ENCODE data around the gene CRB1.

Gene CRB1

DNA sequence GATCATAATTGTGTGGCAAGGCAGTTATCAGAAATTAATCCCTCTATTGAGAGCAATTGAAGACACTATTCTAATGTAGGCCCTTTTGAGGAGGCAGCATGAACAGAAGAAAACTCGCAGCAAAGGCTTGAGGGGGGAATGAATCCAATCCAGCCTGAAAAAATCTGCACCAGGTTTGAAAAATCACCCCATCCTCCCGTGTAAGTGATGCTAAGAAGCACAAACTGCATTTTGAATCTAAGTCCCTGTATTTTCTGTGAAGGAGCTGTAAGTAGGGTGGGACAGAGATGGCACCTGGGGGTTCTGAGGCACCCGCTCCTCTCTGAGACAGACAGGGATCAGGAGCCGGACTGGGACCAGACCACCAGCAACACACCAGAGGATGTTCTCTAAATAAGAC, at the start of gene CRB1:
TSS of gene CRB1 (plus strand) at position 241 of the 400 bp plus-strand sequence. CDS start 161 bp downstream, outside the sequence.
- DNase-seq (ENCODE audit: low spot score), result peak; percentile 15

DNA sequence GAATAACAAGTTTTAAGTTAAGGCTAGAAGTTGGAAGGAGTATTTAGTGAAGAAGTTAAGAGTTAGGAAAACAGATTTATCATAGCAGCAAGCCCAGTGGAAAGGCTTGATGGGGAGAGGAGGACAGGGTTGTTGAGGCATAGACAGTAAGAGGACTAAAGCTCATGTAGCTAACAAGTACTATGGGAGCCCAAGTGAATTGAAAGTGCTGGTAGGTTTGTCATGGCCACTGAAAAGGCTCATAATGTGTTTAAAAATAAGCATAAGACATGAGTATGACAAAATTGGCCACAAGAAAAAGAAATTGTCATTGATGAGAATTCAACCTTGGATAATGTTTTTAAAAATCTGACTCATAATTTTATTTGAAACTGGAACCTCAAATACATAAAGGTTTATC, 49.2 kb upstream of the CRB1 start:
- no peak for DNase-seq (ENCODE audit: low spot score)

DNA sequence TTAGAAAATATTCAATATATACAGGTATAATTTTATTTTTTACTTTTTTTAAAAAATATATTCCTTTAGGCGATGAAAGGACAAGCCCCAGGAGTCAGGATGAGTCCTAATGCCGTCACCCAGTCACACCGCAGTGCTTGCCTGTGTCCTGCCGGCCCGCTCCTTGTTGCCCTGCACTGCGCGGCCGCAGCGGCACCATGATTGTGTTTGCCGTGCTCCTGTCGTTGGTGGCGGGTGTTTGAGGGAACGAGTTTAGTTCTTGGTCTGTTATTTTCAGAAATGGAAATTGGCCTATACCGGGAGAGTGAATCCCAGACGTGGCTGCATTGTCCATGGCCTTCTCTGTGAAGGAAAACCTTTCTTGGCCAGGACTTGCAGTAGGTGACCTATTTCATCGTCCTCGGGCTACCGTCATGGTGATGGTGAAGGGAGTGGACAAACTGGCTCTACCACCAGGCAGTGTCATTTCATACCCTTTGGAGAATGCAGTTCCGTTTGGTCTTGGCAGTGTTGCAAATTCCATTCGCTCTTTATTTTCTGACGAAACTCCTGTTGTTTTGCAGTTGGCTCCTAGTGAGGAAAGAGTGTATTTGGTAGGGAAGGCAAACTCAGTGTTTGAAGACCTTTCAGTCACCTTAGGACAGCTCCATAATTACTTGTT, 45.9 kb upstream of the CRB1 start:
- no peak for DNase-seq (ENCODE audit: low spot score)

DNA sequence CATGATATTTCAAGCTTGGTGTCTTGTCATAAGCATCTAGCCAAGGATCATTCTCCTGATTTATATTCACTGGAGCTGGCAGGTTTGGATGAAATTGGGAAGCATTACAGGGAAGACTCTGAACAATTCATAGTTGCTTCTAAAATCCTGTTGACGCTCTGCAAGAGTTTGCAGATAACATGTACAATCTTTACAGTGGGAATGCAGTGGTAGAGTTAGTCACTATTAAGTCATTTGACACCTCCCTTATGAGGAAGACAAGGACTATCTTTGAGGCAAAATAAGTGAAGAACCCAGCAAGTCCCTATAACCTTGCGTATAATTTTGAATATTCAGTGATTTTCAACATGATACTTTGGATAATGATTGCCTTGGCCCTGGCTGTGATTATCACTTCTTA, 45.3 kb upstream of the CRB1 start:
- DNase-seq (ENCODE audit: low spot score), result no peak

DNA sequence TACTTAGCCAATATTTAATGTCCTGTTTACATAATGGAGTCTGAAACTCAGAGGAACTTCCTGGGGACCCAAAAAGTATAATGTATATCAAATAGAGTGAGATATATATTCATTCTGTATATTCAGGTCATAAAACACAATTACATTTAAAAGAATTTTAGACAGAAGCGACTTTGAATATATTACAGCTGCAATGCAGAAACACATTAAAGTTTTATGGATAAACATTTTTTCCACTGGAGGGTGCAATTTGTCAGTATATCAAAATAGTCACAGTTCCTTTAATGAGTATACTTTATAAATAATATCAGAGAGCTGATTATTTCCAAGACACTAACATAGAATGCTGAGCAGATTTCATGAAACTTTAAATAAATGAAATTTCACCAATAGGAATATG, 43.9 kb upstream of the CRB1 start:
- peak; percentile 24 for DNase-seq (ENCODE audit: low spot score)

DNA sequence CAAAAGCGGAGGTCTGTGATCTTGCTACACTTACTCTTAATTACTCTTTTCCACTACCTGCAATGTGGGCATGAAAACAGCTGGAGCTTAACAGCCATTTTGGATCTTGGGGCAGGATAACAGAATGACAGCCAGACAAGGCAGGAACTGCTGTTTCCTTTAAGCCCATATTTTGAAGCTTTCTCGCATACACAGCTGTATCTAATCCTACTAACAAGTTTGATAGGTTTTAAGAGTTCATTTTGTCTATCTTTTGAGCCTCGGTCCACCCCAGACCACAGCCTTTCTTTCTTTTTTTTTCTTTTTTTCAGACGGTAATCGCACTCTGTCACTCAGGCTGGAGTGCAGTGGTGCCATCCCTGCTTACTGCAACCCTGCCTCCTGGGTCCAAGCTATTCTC, 42.4 kb upstream of the CRB1 start:
- DNase-seq (ENCODE audit: low spot score), result no peak

DNA sequence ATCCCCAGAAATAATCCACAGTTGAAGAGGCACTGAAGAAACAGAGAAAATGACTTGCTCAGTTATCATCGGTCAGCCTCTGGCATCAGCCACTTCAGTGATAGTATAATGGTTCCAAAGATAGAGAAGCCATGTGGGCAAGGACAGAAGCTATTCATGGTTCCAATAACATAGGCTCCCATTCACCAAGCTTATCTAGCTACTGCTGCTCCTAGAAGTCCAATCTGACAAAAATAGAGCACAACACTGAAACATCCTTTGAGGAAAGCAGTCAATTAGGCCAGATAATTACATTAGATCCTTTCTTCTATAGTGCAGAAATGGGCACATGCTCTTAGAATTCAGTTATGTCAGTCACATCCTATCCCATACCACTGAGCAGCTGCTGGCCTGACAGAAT, 33.5 kb upstream of the CRB1 start:
- no peak for DNase-seq (ENCODE audit: low spot score)

DNA sequence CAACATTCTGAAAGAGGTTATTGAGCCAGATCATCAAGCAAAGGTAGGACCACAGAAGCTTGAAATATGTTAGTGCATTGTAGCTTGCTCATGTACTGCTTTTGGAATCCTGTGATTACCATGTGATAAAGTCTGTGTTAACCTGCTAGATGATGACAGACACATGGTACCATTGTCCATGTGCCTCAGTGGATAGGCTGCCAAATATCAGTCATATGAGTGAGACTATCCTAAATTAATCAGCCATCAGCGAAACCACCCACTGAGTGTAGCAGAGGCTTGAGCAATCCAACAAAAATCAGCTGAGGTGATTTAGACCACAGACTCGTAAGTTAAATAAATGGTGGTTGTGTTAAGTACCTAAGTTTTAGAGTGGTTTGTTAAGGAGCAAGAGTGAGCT, 32.7 kb upstream of the CRB1 start:
- DNase-seq (ENCODE audit: low spot score), result no peak

DNA sequence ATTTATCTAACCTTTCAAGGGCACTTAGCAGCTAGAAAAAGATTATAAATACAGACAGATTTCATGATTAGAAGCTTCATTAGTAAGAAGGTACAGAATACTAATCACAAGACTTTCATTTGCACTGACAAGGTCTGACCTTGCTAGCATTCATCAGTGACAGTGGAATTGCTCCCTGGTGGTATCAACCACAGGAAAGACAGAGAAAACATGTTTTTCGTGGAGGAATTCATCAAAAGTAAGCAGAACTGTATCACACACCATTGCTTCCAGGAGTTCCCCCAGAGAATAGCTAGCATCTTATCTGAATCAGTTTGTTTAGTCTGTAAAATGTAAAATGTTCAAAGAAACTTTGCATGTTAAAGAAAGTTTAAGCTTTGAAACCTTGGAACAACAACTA, 20.6 kb upstream of the CRB1 start:
- DNase-seq (ENCODE audit: low spot score), result no peak

DNA sequence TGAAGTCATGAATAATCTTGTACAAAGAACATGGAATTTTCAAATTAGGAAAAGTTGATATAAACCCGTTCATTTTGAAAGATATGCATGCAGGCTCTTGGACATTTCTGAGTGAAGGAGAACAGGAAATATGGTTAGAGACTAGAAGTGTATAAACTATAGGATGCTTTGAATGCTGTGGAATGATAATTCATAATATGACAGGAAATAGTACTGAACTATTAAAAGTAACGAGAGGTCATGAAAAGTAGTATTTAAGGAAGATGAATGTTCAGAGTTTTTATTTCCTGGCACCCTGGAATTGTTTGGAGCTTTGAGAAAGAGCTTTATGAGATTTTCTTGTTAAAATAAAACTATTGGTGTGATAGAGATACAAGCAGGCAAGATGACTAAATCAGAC, 18.7 kb upstream of the CRB1 start:
- DNase-seq (ENCODE audit: low spot score), result no peak

DNA sequence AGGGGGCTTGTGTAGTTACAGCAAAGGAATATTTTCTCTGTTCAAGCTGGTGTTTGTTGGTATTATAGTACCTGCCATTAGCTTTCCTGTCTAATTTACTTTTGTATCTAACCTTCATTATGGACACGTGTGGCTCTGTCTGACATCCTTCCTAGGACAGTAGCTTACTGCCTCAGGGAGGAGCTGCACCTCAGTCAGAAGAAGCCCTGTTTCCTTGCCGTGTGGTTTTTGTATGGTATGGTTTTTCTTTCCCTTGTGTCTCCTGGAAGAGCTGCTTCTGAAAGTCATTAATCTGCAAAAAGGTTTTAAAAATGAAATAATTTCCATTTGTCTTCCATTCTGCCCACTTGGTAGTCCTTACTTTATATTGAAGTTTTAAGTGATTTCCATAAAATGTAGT, 17.4 kb upstream of the CRB1 start:
- no peak for DNase-seq (ENCODE audit: low spot score)

DNA sequence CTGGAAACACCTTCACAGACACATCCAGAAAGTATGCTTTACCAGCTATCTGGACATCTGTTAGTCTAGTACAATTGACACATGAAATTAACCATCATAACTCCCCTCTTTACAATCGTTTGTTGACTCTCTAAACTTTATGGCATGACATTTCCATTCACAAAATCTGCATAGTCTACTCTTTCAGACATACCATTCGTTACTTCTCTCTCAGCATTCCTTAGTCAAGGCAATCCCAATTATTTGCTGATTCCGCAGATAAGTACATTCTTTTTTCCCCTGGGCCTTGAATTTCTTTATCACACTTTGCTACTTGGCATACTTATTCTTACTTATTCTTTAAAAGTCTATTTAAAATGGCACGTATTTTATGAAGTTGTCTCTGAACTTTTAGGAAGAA, 15.1 kb upstream of the CRB1 start:
- DNase-seq (ENCODE audit: low spot score), result no peak

DNA sequence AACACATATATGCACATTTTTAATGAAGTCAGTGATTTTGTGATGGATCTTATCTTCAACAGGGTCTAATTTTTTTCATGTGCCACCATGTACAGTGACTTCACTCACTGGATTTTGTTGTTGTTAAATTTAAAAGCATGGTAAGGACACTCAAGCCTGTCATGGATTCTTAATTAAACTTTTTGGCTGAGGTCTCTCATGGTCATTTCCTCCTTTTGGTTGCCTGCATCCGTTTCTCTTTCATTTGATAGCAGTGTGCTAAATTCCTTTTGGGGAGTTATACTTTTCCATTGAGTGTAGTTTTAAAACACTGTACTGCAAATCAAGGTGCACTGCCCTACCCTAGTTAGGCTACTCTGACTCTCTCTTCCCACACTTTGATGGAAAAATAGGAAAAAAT, 13.2 kb upstream of the CRB1 start:
- DNase-seq (ENCODE audit: low spot score), result no peak

DNA sequence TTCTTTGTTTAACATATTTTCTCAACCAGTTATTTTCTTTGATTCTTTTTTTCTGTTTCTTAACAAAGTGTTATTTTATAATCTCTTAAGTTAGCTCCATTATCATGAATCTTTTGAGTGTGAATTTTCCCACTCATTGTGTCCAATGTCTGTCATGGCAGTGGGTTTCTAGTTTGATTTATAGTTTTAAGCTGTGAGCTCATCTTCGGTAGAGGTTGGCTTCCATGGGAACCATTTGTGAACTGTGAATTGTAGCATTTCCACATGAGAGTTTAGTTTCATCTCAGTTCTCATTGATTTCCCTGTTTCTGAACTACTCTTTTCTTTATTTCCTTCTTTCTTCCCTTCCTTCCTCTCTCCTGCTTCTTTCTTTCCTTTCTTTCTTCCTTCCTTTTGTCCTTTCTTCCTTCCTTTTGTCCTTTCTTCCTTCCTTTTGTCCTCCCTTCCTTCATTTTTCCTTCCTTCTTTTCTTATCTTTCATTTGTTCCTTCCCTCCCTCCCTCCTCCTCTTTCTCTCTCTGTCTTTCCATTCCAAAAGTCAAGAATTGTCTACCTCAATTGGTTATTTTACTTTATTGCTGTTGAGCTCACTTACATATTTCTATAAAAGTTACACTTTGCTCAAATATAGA, 3.0 kb upstream of the CRB1 start:
- DNase-seq (ENCODE audit: low spot score), result no peak

DNA sequence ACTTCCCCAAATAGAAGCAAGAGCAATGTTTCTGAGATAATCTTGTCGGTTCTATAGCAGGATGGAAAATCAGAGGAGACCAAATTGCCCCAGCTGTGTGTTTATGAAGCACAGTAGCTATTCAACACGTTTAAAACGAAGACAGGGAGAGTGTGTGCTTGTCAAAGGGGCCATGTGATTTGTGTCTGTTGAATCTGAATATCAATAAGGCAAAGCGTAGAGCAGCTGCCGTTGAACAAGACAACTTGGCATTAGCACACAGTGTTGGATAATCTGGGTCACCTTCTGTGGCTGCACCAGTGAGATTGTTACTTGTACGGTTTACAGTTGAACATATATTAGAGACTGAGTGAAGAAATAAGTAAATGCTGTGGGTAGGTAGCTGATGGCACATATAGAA, 1.0 kb downstream of the CRB1 start:
- DNase-seq (ENCODE audit: low spot score), result no peak

DNA sequence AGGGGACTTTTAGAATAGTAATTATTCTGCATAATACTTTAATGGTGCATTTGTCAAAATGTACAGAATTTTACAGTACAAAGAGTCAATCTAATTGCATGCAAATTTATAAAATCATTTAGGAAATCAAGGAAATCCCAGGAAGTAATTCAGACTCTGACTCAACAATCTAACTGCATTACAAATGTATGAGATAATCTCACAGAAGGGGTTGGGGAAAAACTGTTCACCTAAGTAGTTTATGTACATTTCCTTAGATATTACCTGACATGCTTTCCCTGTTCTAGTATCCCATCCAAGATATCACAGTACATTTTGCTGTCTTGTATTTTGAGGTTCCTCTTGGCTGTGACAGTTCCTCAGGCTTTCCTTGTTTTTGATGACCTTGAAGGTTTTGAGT, 4.7 kb downstream of the CRB1 start:
- DNase-seq (ENCODE audit: low spot score), result no peak

DNA sequence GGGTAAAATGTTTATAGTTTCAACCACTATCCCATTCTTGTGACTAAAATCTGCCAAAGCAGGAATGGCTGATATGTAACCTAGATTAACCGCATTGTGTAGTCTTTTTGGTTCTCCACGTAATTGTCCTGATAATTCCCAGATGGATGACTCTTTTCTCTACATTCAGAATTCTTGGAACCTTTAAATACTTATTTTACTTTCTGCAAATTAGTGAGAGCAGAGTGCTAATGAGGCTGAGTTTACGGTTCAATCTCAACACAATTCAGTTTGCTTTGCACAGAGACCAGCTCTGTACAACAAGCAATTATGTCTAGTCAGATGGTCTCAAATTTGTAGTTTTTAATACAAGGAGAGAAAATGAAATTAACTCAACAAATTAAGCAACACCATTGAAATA, 9.1 kb downstream of the CRB1 start:
- DNase-seq (ENCODE audit: low spot score), result no peak

DNA sequence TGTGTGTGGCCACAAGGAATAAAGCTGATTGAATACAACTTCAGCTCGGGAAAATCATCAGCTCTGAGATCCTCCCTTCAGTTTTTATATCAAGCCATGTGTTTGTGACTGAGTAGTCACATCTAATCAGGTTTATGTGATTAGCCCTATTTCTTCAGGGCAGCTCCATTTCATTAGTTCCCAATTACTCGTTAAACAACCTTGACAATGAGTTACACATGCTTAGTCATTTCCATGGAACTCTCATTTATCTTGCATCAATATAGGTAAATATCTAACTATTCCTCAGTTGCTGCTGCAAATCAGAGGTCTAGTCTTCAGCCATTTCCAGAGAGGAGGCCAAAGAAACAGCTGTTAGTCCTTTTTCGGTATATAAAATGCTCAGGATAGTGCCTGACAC, 16.3 kb downstream of the CRB1 start:
- DNase-seq (ENCODE audit: low spot score), result no peak

DNA sequence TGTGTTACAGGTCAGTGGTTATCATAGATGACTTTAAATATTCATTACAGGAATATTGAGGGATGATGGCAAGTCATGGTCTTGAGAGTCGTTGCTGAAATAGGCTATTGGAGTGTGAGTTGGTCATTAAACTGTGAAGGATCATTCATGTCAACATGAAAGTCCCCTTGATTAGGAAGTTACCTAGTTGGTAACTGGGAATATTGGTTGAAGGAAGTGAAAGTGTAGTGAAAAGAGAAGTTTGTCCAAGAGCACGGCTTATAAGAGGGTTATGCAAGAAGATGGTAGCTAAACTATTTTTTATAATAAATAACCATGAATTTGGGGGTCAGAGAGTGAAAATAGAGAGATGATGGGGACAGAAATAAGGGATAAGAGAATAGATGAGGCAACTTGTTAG, 16.9 kb downstream of the CRB1 start:
- DNase-seq (ENCODE audit: low spot score), result no peak

DNA sequence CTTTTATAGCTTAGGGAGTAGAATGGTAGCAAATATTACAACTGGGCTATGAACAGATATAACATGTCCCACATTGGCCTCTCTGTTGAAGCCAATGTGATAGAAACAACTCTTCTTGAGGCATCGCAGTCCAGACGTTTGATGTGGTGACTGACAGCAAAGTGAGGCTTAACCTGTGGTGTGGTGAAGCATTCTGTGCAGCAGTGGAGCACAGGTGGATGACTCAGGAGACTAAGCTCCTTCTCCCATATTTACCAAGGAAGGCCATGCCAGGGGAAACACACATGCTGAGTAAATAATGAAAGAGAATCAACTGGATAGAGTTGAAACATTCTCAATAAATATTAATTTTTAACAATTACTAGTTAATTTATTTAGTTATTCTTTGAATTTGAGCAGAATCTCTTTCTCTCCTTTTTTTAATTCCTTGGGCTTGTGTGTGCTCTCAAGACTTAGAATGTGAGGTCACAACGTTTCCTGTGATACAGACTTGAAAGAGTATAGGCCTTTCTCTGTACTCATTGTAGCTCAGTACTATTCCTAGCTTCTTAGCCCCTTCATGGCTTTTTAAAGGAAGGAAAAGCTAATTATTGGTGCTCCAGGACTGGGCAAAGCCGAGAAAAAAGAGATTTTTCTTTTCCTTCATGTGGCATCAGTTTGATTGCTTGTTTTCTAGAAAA, 17.6 kb downstream of the CRB1 start:
- DNase-seq (ENCODE audit: low spot score), result no peak

DNA sequence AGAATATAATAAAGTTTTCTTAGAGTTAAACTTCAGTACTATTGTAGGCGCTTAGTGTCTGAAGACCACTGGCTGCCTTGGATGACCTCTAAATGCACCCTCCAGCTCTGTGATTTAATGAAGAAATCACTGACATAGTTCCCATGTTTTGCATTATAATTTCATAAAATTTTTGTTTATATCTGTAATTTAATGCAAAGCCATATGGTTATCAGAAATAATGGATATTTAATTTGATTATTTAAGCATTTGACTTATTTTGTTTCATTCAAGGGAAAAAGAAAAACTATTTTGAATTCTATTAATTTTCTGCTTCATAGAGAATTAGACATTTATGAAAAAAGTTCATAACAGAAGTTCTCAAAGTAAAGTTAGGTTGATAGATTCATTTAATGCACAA, 18.6 kb downstream of the CRB1 start:
- no peak for DNase-seq (ENCODE audit: low spot score)

DNA sequence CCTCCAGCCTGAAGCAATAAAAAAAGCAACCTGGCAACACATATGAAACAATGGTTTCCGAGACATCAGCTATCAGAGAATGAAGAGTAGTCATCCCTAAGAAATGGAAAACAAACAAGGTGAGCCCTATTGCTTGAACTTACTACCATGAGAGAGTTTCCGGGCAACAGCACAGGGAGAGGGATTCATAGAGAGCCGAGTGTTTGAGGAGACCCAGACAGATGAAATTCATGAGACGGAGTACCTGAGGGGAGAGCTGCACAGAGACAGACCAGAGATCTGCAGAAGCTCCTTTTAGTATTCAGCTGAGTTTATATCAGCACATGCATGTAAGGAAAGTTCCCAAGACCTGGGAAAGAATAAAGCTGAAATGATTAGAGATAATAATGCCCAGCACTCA, 19.8 kb downstream of the CRB1 start:
- no peak for DNase-seq (ENCODE audit: low spot score)

DNA sequence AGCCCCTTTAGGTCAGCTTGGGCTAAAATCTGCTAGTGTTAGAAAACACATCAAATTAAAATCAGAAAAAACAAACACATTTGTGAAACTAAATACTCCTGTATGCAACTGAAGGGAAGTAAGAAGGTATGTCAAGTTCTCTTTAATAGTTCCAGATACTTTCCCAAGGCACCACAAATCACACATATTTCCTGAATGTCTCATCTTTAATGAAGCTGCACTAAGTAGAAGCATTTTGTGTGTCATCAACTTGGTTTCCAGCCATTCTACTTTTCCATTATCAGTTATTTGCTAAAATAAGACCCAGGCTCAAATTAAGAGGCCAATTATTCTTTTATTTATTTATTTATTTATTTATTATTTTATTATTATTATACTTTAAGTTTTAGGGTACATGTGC, 34.7 kb downstream of the CRB1 start:
- DNase-seq (ENCODE audit: low spot score), result peak; percentile 50

DNA sequence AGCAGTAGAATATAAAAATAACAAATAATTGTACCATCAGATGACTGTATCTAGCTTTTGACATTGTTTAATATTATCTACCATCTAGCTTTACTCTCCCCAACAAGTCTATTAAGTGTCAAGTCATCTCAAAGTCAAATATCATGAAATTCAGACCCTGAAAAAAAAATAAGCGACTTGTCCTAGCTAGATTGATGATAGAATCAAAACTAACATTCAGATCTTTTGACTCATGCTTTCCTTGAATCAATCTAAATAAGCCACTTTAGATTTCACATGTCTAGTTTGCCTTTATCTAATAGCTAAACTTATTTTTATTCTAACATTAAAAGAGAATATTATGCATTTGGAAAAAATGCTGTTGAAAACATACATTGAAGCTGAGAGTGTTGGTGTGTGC, 35.4 kb downstream of the CRB1 start:
- DNase-seq (ENCODE audit: low spot score), result no peak

Measured in GM03348 (cell line).